GM21381 (cell line): ENCODE results near the gene CLDN4.
"Not testable (repeated sequence)": the region's sequence is repeated elsewhere in the genome, so short reads cannot be mapped to it uniquely, and the experiment has no call there.

ENCODE experiments used
- ATAC-seq: cut with Tn5 transposase; IDR thresholded peaks from one replicate; pipeline ENCODE4 v1.9.1; 2021; ENCODE audit warnings: mild to moderate bottlenecking, moderate library complexity; ENCODE audit not compliant: unreplicated experiment

Gene CLDN4

GRCh38 chr7:73823257-73823656 lies 7.5 kb upstream of the CLDN4 start:
- no peak for ATAC-seq

- no peak for ATAC-seq
These were observed 6.8 kb upstream of the CLDN4 start for GRCh38 chr7:73823873-73824592.

GRCh38 chr7:73824986-73825385 lies 5.8 kb upstream of the CLDN4 start:
- ATAC-seq: no peak

- ATAC-seq: no peak
These were observed 3.2 kb upstream of the CLDN4 start for GRCh38 chr7:73827567-73828106.

GRCh38 chr7:73828107-73828803 lies 2.5 kb upstream of the CLDN4 start:
- ATAC-seq: no peak

GRCh38 chr7:73828972-73829371 lies 1.8 kb upstream of the CLDN4 start:
- no peak for ATAC-seq

GRCh38 chr7:73829505-73829904 lies 1.3 kb upstream of the CLDN4 start:
- no peak for ATAC-seq

GRCh38 chr7:73829921-73830680 lies 695 bp upstream of the CLDN4 start:
- no peak for ATAC-seq

- ATAC-seq: no peak
These were observed 713 bp downstream of the CLDN4 start for GRCh38 chr7:73831584-73831833.

- ATAC-seq: no peak
These were observed 1.2 kb downstream of the CLDN4 start for GRCh38 chr7:73831834-73832651.

GRCh38 chr7:73832806-73833205 lies 2.0 kb downstream of the CLDN4 start:
- no peak for ATAC-seq

- ATAC-seq: no peak
These were observed 2.6 kb downstream of the CLDN4 start for GRCh38 chr7:73833251-73833919.

- no peak for ATAC-seq
These were observed 3.9 kb downstream of the CLDN4 start for GRCh38 chr7:73834626-73835191.

- ATAC-seq: not testable (repeated sequence)
These were observed 6.4 kb downstream of the CLDN4 start for GRCh38 chr7:73837167-73837566.

GRCh38 chr7:73838642-73839041 lies 7.8 kb downstream of the CLDN4 start:
- no peak for ATAC-seq

GRCh38 chr7:73839290-73839689 lies 8.5 kb downstream of the CLDN4 start:
- no peak for ATAC-seq

GRCh38 chr7:73839743-73840714 lies 9.2 kb downstream of the CLDN4 start:
- no peak for ATAC-seq

GRCh38 chr7:73840715-73841379 lies 10.1 kb downstream of the CLDN4 start:
- no peak for ATAC-seq
